Neutrophil (primary cell): ENCODE measurements around the gene LILRA5.
"Not testable (repeated sequence)": the region's sequence is repeated elsewhere in the genome, so short reads cannot be mapped to it uniquely, and the experiment has no call there.

Experiments
- H3K27ac ChIP-seq: fragments of 200-600 bp; sonication (generic); 2 replicates; pipeline ENCODE4 v1.5.1; 2016; ENCODE audit warnings: mild to moderate bottlenecking, moderate library complexity
- H3K27me3 ChIP-seq: fragments of 200-600 bp; sonication (generic); 2 replicates; pipeline ENCODE4 v1.6.0; 2016; ENCODE audit warnings: mild to moderate bottlenecking
- H3K36me3 ChIP-seq: fragments of 200-600 bp; sonication (generic); 2 replicates; pipeline ENCODE4 v1.5.1; 2017
- H3K4me1 ChIP-seq, 2 experiments: fragments of 200-600 bp in 1 of 2; sonication (generic) in 1 of 2; 1 replicate in 1 of 2; 2 replicates in 1 of 2; pipeline versions ENCODE4 v1.5.1 to v1.6.1; 2013 to 2016; ENCODE audit warnings: low read depth in 1 of 2, low read length in 1 of 2, mild to moderate bottlenecking in 1 of 2, moderate library complexity in 1 of 2; ENCODE audit not compliant: control insufficient read depth in 1 of 2, insufficient read depth in 1 of 2
- H3K4me3 ChIP-seq, 2 experiments: fragments of 200-600 bp in 1 of 2; sonication (generic) in 1 of 2; 1 replicate in 1 of 2; 2 replicates in 1 of 2; pipeline ENCODE4 v1.5.1; 2013 to 2016; ENCODE audit warnings: low read depth in 1 of 2, low read length in 1 of 2, mild to moderate bottlenecking in 1 of 2, moderate library complexity in 1 of 2
- H3K9me3 ChIP-seq: fragments of 200-600 bp; sonication (generic); 2 replicates; pipeline ENCODE4 v1.5.1; 2016
- TF ChIP-seq, protein P1 (sequence below): fragments of 200-600 bp; sonication (generic); IDR thresholded peaks from 2 replicates; pipeline ENCODE4 v1.5.1; 2016; ENCODE audit warnings: antibody characterized with exemption

Gene LILRA5

DNA sequence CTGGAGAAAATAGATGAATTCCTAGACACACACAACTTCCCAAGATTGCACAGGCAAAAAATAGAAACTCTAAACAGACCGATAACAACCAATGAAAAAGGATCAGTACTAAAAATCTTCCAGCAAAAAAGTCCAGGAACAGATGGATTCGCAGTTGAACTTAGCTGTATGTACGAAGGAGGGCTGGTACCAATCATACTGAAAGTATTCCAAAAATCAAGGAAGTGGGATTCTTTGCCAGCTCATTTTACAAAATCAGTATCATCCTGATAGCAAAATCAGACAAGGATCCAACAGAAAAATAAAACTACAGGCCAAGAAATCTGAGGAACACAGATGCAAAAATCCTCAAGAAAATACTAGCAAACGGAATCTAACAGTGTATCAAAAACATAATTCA lies 25.5 kb downstream of the LILRA5 start:
- TF ChIP-seq, protein P1, sequence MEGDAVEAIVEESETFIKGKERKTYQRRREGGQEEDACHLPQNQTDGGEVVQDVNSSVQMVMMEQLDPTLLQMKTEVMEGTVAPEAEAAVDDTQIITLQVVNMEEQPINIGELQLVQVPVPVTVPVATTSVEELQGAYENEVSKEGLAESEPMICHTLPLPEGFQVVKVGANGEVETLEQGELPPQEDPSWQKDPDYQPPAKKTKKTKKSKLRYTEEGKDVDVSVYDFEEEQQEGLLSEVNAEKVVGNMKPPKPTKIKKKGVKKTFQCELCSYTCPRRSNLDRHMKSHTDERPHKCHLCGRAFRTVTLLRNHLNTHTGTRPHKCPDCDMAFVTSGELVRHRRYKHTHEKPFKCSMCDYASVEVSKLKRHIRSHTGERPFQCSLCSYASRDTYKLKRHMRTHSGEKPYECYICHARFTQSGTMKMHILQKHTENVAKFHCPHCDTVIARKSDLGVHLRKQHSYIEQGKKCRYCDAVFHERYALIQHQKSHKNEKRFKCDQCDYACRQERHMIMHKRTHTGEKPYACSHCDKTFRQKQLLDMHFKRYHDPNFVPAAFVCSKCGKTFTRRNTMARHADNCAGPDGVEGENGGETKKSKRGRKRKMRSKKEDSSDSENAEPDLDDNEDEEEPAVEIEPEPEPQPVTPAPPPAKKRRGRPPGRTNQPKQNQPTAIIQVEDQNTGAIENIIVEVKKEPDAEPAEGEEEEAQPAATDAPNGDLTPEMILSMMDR: no peak
- H3K4me1 ChIP-seq: peaks cover 41 to 42% of the 10 kb centered on the region in 2 experiments
- no peaks in the 10 kb centered on the region for H3K9me3 ChIP-seq
- no peak overlapping the region for H3K27ac ChIP-seq
- H3K36me3 ChIP-seq: no peaks in the 10 kb centered on the region
- peaks cover 10% of the 10 kb centered on the region for H3K27me3 ChIP-seq
- H3K4me3 ChIP-seq: no peak overlapping the region

DNA sequence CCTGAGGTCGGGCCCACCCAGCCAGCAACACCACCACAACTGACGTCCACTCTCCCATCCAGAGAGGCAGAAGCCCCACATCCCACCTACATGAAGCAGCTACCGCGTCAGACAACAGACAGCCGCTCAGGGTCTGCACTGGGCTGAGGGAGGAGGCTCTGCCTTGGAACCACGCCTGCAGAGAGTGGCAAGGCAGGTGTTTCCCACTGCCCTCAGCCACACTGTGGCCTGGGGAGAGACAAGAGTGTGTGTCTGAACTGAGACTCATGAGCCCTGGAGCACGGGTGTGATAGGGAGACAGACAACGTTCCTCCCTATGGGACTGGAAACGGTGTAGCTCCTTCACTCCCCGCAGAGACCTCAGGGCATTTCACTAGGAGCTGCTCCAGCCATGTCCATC lies 26.7 kb downstream of the LILRA5 start:
- not testable (repeated sequence) for H3K4me3 ChIP-seq, H3K27ac ChIP-seq, H3K27me3 ChIP-seq, H3K36me3 ChIP-seq, H3K9me3 ChIP-seq
- peaks cover 52 to 54% of the 10 kb centered on the region in 2 experiments for H3K4me1 ChIP-seq

DNA sequence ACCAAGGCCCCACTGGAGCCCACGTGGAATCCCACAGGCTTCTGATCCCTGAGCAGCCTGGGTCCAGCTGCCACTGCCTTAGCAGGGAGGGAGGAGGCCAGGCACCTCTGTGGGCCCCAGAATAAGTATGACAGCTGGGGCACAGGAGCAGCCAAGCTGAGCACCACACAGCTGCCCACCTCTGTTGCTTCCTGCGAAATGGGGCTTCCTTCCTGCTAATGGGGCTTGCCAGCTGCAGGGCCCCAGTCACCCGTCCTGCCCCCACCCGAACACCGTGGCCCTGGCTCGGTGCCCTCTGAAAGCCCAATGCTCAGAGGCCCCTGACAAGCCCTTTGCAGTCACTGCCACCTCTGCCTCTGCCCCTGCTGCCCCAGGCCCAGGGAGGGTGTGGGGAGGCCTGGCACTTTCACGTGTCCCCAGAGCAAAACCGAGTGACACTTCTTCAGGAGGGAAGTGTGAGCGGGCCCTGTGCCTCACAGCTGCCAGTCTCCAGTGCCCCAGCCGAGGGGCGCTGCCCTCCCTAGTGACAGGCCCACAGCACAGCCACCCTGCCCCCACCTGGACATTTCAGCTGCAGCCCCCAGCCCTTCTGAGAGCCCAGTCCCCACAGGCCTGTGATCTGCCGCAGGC lies 27.4 kb downstream of the LILRA5 start:
- H3K9me3 ChIP-seq: not testable (repeated sequence)

DNA sequence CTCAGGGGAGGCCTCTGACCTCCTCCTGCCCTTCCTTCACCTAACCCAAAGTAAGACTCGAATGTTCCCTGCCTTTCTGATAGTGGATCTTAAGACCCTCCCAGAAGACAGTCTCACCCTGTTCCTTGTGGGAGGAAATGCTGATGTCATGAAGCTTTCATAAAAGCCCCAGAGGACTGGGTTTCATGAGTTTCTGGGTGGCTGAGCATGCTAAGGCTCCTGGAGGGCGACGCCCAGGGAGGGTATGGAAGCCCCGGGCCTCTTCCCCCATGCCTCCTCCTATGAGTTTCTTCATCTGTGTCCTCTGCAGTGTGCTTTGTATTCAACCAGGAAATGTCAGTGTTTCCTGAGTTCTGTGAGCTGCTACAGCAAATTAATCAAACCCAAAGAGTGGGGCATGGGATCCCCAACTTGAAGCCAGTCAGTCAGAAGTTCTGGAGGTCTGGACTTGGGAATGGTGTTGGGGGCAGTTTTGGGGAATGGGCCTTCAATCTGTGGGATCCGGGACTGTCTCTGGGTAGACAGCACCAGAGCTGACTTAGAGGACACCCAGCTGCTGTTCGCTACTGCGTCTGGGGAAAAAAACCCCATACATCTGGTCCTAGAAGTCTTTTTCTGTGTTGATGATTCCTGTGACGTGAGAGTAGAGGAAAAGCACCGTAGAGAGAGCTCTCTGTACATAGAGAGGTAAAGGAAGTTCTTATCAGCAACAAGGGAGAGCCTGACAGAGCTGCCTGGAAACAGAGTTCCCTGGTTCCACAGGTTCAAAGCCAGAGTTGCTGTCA lies 30.1 kb downstream of the LILRA5 start:
- Histone ChIP-seq H3K27ac (peak overlapping the region; percentile 98), H3K36me3 (peaks cover 20% of the 10 kb centered on the region), H3K4me3 (peak overlapping the region; percentile 38 to 73), H3K27me3 (no peaks in the 10 kb centered on the region), H3K4me1 (peaks cover 79 to 87% of the 10 kb centered on the region in 2 experiments), H3K9me3 (no peaks in the 10 kb centered on the region)
- TF ChIP-seq, protein P1: no peak

More for the DNA sequence above, 27.4 kb downstream of the LILRA5 start:
- Histone ChIP-seq H3K4me1 (peaks cover 58 to 61% of the 10 kb centered on the region in 2 experiments), H3K27ac (peak overlapping the region; percentile 46)
- not testable (repeated sequence) for H3K4me3 ChIP-seq, H3K36me3 ChIP-seq, H3K27me3 ChIP-seq

DNA sequence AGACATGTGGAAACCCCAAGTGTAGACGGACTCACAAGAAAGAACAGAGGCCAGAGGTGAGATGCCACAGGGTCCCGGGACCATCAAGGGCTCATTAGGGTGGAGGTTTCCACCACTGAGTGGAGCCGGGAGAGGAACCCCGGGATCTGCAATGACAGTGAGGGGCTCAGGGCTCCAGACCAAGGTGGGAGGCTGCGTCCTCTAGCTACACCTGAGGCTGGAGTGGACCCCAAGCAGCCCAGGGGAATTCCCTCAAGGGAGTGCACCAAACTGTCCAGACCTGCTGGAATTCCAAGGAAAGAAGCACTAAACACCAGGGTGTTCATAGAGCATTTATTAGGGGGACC lies 31.3 kb downstream of the LILRA5 start:
- peaks cover 85 to 96% of the 10 kb centered on the region in 2 experiments for H3K4me1 ChIP-seq
- H3K4me3 ChIP-seq: peak overlapping the region; percentile 73 to 88
- H3K9me3 ChIP-seq: not testable (repeated sequence)

DNA sequence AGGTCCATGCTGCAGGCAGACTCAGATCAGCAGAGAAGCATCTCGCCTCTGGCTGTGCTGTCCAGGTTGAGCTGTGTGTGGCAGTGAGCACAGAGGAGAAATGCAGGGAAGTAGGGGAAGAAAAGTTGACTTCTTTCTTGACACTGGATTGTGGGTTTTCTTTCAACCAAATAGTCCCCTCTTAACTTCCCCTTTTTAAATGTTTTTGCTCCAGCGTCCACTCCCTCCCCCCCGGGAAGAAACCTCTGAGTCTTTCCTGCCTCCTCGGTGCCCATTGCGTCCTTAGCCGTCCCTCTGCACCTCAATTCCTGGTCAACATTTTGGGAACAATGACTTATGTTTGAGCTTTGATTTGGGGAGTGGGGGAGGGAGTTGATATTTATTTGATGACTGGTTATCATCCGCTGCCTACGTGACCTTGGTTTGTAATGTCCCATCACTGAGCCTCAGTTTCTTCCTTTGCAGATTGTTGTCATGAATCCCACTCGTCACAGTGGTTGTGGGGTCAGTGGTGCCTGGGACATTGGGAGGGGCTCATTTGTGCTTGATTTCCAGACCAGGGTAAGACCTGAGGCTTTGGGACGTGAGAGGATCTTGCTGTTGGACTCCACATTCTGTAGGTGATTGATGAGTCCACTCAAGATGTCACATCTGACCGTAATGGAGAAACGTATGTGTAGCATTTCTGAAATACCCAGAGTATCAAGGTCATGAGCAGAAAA lies 31.8 kb downstream of the LILRA5 start, which contains the start of gene LILRB2:
Gene LILRB2 (minus strand): TSS at position 104 of the 722 bp plus-strand sequence. CDS start 614 bp downstream, outside the sequence.
- H3K9me3 ChIP-seq: no peaks in the 10 kb centered on the region
- H3K36me3 ChIP-seq: peaks cover 37% of the 10 kb centered on the region
- H3K27me3 ChIP-seq: no peaks in the 10 kb centered on the region
- TF ChIP-seq, protein P1: no peak
- peak within 1 kb of the TSS; percentile 73 to 88 for H3K4me3 ChIP-seq
- peaks cover 80 to 94% of the 10 kb centered on the region in 2 experiments for H3K4me1 ChIP-seq
- H3K27ac ChIP-seq: peak within 1 kb of the TSS; percentile 98

More for the DNA sequence above, 31.3 kb downstream of the LILRA5 start:
- not testable (repeated sequence) for H3K27me3 ChIP-seq
- Histone ChIP-seq H3K36me3 (peaks cover 32% of the 10 kb centered on the region), H3K27ac (peak overlapping the region; percentile 98)

DNA sequence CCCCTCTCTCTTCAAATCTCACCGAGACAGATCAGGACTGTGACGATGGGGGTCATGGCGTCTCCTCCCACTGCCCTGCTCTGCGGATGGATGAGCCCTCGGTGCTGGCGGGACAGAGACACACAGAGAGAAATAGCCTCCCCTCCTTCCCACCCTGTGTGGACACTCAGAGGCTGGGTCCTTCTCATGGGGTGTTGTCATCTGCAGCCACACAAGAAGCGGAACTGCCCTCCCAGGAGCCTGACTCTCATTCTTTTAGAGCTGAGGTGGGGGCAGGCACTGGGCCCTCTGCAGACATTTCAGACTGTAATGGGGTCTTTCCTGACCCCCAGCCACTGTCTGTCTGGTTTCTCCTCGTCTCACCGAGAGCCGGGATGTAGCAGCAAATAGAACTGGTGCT lies 32.5 kb downstream of the LILRA5 start:
- Histone ChIP-seq H3K4me3 (peak overlapping the region; percentile 73 to 88), H3K27ac (peak overlapping the region; percentile 98), H3K4me1 (peaks cover 73 to 86% of the 10 kb centered on the region in 2 experiments), H3K36me3 (peaks cover 45% of the 10 kb centered on the region)
- H3K27me3 ChIP-seq, H3K9me3 ChIP-seq: not testable (repeated sequence)

DNA sequence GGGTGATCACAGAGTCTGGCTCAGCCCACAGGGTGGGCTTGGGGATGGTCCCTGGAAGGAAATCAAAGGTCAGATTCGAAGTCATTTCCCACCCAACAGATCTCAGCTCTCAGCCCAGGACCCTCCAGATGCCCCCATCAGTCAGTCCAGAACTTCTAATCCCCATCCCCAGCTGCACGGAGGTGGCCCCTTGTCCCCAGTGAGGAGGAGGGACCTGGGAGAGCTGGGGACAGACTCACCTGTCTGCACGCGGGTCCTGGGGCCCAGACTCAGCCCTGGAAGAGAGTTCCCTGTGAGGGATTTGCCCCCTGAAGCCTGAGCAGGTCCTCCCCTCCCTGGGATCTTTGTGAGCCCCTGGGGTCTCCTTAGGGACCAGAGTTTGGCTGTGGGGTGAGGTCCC lies 32.9 kb downstream of the LILRA5 start:
- H3K4me1 ChIP-seq: peaks cover 69 to 82% of the 10 kb centered on the region in 2 experiments
- peaks cover 49% of the 10 kb centered on the region for H3K36me3 ChIP-seq
- H3K27me3 ChIP-seq, H3K9me3 ChIP-seq: not testable (repeated sequence)
- H3K4me3 ChIP-seq: peak overlapping the region; percentile 73 to 88
- H3K27ac ChIP-seq: peak overlapping the region; percentile 98
